GM21619 (cell line): ENCODE results near the gene MED29.

Source experiments
- ATAC-seq: cut with Tn5 transposase; IDR thresholded peaks from one replicate; pipeline ENCODE4 v1.9.1; 2021; ENCODE audit not compliant: unreplicated experiment

The MED29 gene

DNA sequence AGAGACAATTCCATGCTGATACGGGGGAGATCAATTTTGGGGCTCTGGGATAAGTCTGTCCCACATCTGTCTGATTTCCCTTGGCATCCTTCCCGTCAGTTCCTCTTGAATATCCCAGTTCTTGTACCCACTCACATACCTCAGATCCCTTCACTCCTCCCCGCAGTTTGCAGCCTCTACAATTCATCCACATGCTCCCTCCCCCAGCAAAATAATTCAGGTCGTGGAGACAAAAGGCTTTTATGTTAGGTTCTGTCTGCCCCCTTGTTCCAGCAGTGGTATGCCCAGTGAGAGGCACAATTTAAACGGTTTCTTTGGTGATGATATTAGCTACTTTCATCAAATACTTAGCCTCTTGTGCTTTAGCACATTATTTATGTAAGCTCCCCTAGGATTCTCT lies 35.0 kb downstream of the MED29 start:
- ATAC-seq, result no peak

DNA sequence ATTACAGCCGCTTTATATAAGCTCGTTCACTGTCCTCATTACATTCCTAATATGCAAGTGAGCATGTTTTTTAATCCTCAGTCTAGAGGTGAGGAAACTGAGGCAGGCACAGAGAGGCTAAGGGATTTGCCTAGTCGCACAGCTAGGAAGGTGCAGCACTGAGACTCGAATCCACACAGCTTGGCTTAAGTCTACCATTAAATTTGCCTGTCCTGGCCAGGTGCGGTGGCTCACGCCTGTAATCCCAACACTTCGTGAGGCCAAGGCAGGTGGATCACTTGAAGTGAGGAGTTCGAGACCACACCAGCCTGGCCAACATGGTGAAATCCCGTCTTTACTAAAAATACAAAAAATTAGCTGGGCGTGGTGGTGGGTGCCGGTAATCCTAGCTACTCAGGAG lies 36.5 kb downstream of the MED29 start:
- ATAC-seq, result no peak

DNA sequence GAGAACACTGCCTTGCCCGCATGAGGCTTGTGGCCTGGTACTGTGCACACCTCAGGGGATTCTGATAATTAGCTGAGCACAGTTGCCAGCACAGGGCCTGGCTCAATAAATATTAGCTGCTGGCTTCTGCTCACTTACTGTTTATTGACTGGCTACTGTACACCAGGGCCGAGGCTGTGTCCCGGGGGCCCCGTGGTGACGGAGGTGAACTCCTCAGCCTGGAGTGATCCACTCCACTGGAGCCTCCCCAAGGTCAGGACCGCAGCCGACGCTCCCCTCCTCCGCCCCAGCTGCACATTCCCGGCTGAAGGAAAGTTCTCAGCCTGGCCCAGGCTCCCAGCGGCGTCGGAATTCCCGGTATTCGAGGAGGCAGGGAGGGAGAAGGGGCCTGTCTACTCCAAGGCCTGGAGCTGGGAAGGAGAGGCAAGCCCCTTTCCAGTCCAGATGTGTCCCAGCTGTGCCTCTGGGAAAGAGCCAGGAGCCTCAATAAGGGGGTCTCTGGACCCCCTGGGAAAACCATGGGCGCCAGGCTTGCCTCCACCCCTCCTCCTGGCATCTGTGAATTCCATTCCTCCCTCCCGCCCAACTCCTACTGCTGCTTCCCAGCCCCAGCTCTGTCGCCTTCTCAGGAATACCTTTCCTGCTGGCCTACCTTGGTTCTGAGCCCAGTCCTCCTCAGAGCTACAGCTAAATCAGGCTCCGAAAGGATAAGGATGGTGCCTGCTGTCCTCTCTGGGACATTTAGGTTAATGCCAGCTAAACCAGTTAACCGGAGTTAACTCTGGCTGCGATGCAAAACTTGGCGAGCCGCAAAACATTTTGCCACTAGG lies 37.3 kb downstream of the MED29 start:
- no peak for ATAC-seq

DNA sequence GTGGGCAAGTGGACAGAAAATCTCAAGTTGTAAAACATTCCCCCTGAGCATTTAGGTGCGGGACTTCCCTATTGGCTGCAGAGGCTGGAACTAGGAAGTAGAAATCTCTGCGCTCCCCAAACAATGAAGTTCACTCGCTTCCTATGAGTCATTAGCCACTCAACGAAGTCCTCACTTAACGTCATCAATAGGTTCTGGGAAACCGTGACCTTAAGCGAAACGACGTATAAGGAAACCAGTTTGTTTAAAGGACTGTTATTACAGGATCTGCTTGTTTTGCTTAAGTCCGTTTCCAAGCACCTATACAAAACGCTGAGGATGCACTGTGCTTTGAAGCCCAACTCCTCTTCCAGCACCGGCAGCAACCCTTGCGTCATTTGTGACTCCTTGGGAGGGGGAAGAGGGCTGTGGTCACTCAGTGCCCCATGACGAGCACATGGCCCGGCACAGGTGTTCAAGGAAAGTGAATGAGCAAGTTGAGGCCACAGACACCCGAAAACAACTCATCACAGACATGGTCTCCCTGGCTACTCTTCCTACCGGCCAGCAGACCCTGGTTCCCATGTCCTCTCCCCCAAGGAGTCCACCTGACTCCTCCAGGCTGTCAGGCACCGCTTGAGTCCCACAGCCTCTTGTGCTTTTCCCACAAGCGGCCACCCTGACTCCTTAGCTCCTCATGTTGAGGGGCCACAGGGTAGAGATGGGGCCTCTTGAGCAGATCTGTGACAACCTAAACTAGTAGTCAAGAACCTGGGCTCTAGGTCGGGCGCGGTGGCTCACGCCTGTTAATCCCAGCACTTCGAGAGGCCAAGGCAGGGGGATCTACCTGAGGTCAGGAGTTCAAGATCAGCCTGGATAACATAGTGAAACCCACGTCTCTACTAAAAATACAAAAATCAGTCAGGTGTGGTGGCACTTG lies 39.8 kb downstream of the MED29 start:
- peak; percentile 58 for ATAC-seq

DNA sequence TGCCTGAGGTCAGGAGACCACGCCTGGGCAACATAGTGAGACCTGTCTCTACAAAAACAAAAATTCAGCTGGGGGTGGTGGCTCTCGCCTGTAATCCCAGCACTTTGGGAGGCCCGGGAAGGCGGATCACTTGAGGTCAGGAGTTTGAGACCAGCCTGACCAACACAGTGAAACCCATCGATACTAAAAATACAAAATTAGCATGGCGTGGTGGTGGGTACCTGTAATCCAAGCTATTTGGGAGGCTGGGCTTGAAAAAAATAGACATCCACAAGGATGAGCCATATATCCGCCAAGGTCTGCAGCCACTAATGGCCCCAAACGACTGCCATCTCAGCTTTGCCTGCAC lies 41.5 kb downstream of the MED29 start:
- no peak for ATAC-seq

DNA sequence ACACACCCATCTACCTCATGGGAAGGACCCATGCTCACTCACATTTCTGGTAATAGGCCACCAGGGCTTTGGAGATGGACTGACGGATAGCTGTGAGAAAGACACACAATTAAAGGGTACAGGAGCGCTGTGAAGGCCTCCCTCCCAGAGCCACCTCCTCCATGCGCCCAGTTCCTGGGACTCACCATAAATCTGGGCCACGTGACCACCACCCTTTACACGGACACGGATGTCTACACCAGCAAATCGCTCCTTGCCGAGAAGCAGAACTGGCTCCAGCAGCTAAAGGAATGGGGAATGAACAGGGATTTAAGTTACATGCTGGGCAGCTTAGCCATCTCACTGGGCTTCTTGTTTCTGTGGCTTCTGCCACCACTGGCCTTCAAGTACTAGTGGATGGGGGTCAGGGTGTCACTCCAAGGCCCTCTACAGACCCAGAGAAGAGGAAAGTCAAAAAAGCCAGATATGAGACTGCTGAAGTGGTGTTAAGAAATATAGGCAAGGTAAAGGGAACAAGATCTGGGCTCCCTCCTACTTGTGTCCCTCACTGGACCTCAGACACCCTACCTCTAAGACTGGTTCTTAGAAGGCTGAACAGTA lies 42.4 kb downstream of the MED29 start:
- ATAC-seq, result no peak

DNA sequence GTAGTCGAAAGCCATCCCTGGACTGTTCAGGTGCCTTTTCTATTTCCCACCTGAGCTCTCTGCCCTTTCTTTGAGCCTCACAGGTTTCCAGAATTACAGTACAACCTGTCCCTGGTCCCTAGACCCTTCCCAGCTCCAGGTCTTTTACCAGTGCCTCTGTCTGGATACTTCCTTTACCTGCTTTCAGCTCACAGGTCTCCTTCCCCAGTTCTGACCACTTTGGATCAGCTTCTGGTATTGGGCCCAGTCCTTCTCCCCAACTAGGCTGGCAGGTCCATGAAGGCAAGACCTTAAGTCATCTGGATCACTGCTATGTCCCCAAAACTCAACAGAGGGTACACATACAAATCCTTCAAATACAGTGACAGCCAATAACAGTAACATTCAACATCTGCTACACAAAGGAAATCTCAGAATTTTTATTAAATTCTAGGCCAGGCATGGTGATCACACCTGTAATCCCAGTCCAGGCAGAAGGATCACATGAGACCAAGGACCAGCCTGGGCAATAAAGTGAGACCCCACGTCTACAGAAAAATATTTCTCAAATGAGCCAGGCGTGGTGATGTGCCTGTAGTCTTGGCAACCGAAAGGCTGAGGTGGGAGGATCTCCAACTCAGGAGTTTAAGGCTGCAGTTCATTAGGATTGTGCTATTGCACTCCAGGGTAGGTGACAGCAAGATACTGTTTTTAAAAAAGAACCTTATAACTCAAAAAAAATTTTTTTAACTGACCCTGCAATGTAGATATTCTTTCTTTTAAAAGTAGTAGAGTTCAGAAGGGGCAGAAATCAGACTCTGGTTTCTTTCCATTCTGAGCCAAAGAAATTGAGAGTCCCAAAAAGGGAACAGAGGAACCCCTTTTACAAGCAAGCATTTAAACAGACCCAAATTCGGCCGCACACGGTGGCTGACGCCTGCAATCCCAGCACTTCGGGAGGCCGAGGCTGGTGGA lies 43.2 kb downstream of the MED29 start:
- ATAC-seq, result no peak

DNA sequence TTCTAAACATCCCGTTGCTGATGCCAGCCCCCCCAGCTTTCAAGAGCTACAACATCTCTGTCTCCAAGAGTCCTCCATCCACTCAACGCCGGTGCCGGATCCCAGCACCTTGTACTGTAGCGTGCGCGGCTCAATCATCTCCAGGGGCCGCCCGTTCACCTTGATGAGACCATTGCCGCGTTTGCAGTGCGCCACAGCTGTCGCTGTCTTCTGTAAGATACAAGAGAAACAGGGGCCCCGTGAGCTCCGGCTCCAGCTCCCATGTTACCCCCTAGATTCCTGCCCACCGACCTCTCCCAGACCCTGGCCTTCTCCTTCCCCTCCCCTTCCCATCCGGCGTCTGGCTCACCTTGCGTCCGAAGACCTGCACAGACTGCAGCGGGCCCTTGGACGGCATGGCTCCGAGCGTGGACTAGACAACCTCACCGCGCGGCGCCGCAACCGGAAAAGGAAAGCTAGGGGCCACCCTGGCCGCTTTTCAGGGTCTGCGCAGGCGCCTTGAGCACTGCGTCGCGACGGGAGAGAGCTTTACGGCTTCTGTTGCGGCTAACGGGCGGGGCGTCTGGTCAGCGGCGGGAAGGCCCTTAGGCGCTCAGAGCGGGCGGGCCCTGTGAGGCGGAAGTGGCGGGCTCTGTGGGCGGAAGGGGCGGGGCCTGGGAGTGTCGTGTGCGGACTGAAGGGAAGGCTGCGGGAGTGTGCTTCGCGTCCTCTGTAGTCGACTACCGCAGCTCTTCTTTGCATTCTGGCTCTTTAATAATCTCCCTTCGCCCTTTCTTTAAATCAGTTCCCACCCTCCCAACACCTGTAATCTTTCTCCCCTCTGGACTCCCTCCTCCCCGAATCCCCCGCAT lies 44.5 kb downstream of the MED29 start, which contains the start of gene RPS16:
TSS of gene RPS16 (minus strand) at position 451 of the 851 bp plus-strand sequence. CDS start at position 397, 54 bp downstream.
- ATAC-seq, result peak; percentile 65

DNA sequence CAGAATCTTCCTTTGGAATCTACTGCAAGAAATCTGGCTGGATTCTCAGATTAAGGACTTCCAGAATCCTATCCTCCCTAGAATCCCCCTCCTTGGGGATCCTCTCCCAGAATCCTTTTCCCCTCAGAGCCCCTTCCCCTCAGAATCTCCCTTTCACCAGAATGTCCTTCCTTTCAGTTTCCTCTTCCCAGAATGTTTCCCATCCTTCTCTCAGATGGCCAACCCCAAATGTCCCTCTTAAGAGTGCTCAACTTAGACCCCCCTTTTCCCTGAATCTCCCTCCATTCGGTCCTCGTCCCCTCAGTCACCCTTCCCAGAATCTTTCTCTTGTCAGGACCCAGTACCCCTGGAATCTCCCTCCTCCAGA lies 45.2 kb downstream of the MED29 start:
- no peak for ATAC-seq

DNA sequence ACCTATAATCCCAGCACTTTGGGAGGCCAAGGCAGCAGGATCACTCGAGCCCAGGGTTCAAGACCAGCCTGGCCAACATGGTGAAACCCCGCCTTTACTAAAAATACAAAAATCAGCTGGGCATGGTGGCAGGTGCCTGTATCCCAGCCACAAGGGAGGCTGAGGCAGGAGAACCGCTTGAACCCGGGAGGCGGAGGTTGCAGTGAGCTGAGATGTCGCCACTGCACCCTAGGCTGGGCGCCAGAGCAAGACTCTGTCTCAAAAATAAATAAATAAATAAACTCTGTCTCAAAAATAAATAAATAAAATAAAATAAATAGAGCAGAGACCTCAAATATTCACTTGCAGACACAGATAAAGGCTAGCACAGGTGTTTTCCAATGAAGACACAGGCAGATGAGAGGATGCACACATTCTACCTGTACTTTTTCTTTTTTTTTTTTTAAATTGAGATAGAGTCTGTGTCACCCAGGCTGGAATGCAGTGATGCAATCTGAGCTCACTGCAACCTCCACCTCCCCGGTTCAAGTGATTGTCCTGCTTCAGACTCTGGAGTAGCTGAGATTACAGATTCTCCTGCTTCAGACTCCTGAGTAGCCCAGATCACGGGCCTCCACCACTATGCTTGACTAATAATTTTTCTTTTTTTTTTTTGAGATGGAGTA lies 47.2 kb downstream of the MED29 start:
- ATAC-seq, result no peak

DNA sequence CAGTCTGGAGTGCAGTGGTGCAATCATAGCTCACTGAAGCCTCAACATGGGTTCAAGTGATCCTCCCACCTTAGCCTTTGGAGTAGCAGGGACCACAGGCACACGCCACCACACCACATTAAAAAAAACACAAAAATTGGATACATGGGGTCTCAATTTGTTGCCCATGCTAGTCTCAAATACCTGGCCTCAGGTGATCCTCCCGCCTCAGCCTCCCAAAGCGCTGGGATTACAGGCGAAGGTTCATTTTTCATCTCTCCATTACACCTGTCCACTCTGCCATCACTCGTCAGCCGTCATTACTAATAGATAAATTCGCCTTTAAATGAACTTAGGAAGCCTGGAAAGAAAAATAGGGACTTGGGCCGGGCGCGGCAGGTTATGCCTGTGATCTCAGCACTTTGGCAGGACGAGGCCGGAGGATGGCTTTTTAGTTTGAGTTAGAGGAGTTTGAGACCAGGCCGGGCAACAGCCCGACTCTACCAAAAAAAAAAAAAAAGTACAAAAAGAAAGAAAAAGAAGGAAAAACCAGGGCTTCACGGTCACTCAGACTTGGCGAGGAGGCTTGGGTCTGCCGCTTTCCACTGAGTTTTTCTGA lies 53.5 kb downstream of the MED29 start:
- no peak for ATAC-seq

DNA sequence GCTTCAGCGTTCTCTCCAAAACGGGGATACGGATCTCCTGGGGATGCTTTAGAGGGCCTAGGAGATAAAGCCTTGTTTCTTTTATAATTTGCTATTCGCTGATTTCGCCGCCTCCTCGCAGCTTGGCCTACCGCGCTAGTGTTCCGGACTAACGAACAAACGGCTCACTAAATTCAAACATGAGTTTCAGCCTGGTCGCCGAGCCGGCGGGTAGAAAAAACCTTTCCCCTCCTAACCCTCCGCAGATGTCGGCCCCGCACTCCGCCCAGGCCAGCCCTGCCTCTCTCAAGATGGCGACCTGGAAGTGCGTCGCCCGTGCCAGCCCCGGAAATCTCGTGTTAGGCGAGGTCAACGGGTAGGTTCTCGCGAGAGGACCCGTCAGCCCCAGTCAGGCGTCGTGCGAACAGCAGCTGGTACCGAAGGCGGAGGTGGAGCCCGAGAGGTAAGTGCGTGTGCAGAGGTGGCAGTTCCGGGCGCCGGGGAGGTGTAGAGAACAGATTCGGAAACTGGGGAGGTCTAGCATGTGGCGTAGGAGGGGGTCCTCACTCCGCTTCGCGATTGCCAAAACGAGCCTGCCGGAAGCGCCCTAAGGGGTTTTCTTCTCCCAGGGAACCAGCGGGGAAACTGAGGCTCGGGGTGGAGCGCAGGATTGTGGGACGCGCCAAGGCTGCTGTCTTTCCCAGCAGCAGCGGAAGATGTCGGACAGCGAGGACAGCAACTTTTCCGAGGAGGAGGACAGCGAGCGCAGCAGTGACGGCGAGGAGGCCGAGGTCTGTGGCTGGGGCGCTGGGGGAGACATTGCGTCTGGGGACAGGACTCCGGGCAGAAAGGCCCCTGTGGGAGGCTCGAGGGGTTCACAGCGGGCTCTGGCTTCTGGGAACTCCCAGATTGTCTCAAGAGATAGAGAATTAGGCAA lies 54.3 kb downstream of the MED29 start, which contains the start of gene SUPT5H:
TSS of gene SUPT5H (plus strand) at position 387 of the 916 bp plus-strand sequence. CDS start at position 696, 309 bp downstream.
- peak; percentile 75 for ATAC-seq

DNA sequence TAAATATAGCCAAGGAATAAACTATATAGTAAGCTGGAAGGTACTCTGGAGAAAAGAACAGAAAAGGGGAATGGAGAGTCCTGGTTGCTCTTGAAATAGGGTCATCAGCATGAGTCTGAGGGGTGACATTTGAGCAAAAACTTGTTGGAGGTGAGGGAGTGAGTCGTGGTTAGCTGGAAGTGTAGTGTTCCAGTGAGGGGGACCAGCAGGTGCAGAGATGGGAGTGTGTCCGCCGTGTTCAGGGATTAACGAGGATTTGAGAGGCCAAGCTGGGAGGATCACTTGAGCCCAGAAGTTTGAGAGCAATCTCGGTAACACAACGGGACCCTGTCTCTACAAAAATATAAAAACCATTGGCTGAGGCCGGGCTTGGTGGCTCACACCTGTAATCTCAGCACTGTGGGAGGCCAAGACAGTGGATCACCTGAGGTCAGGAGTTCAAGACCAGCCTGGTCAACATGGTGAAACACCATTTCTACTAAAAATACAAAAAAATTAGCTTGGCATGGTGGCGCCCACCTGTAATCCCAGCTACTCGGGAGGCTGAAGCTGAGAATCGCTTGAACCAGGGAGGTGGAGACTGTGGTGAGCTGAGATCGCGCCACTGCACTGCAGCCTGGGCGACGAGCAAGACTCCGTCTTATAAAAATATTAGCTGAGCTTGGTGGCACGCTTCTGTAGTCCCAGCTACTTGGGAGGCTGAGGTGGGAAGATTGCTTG lies 55.3 kb downstream of the MED29 start:
- ATAC-seq, result no peak

DNA sequence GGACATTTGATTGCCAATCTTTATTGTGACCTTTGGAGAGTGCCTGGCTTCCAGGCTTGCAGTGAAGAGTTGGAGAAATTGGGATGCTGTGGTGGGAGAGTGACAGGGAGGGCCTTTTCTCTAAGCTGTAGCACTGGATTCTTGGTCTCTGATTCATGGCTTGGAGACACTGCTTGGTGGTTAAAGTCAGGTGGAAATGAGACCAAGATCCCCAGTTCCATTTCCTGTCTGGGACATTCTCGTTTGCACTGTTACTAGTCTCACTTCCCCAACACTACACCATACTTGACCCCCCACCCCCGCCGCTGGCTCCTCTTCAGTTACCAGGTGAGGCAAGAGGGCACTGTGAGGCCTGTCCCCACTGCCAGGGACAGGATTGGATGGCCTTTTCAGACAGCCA lies 57.1 kb downstream of the MED29 start:
- no peak for ATAC-seq

DNA sequence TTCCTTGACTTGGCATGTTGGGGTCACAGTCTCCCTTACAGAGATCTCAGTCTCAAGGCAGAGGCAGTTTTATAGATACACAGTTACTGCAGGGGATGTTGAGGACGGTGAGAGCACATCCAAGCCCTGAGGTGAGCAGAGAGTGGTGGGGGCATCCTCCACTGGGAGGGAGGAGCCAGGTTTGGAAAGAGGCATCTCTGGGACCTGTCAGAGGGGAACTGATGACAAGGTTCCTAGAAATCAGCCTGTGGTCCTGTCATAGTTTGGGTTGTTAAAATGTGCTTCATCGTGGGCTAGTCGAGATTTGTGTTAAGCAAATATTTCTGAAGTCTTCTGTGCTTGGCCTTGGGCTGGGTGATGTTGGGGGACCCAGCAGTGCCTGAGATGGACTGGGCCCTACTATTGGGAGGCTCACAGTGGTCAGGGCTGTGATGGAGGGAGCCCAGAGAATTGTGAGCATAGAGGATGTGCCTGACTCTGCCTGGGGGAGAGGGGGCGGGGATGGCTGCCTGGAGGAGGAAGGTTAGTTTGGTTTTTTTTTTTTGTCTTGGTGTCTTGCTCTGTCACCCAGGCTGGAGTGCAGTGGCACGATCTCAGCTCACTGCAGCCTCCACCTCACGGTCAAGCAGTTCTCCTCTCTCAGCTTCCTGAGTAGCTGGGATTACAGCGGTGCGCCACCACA lies 58.1 kb downstream of the MED29 start:
- no peak for ATAC-seq
